NCI-H1436 treated with DMSO at 0.1 percent for 48 hours (cell line): ENCODE results near the gene C9orf152.

Source experiments
- DNase-seq: peaks from one replicate; lab custom pipeline; 2025; lab: John Stamatoyannopoulos, UW

C9orf152 gene

DNA sequence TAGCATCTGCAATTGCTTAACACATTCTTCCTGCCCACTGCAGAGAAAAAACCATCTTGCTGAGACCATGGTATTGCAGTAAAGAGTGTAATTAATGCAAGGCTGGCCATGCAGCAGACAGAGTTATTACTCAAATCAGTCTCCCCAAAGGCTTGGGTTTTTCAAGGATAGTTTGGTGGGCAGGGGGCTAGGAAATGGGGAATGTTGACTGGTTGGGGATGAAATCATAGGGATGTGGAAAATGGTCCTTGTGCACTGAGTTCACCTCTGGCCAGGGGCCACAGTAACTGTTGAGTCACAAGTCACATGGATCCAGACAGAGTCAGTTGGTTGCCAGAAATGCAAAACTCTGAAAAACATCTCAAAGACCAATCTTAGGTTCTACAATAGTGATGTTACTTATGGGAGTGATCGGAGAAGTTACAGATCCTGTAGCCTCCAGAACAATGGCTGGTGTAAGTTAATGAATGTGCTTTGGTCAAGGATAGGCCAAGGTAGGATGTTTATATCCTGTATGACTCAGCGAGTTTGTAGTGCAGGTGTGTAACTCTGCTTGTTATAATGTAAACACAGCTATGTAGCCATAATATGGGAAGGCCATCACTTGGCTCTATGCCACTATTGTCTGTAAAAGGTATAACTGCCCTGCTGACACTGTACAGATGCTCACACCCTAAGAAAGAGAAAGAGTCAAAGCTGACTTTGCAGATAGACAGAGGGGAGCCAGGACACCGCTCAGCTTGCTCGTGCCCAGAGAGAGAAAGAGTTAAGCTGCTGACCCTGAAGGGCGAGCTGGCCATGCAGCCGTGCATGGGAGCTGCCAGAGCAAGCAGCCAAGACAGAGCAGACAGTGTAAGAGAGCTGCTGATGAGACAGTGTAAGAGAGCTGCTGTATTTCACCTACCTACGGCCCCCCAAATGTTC lies 27.2 kb downstream of the C9orf152 start:
- DNase-seq: no peak

DNA sequence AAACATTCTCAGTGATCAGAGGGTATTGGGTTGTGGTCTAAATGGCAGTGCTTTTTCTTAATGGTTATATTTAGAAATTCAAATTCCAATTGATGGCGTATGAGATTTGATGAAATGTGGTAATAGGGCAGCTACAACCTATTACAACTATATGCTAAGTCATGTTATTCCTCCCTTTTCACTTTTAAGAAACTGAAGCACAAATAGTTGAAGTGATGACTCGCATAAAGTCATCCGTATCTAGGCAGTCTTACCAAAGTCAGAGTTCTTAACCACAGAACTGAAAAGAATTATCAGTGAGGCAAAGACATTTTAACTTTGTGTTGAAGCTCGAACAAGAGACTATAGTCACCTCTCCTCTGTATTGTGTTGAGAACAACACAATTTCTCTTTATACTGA lies 28.2 kb downstream of the C9orf152 start:
- no peak for DNase-seq

DNA sequence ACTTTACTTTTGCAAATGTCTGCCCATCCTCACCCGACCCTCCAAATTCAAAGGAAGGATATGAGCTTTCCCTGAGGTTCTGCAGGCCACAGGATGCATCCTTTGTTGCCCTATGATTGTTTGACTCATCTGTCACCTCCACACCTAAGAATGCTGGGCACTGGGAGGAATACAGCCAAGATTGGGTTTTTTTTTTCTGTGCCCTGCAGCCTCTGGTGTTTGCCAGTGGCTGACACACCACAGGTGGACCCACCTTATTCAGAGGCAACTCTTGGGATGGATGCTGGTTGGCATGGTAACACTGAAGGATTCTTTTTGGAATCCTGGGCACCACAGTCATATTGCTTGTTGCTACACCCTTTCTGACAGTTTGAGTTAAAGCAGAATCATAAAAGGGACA lies 29.7 kb downstream of the C9orf152 start:
- DNase-seq: no peak

GRCh38 chr9:110175275-110175968 lies 32.5 kb downstream of the C9orf152 start:
- no peak for DNase-seq

GRCh38 chr9:110173322-110173642 lies 34.7 kb downstream of the C9orf152 start:
- DNase-seq: no peak

GRCh38 chr9:110170357-110171257 lies 37.4 kb downstream of the C9orf152 start:
- no peak for DNase-seq

GRCh38 chr9:110168486-110168885 lies 39.5 kb downstream of the C9orf152 start:
- no peak for DNase-seq

- DNase-seq: no peak
Observed at GRCh38 chr9:110161940-110162339, 46.0 kb downstream of the C9orf152 start.

GRCh38 chr9:110160685-110161084 lies 47.3 kb downstream of the C9orf152 start:
- DNase-seq: no peak

GRCh38 chr9:110160123-110160522 lies 47.8 kb downstream of the C9orf152 start:
- no peak for DNase-seq

- no peak for DNase-seq
Observed at GRCh38 chr9:110157823-110158664, 49.9 kb downstream of the C9orf152 start.

GRCh38 chr9:110156902-110157301 lies 51.1 kb downstream of the C9orf152 start:
- DNase-seq: no peak

GRCh38 chr9:110156416-110156815 lies 51.5 kb downstream of the C9orf152 start:
- DNase-seq: no peak

DNA sequence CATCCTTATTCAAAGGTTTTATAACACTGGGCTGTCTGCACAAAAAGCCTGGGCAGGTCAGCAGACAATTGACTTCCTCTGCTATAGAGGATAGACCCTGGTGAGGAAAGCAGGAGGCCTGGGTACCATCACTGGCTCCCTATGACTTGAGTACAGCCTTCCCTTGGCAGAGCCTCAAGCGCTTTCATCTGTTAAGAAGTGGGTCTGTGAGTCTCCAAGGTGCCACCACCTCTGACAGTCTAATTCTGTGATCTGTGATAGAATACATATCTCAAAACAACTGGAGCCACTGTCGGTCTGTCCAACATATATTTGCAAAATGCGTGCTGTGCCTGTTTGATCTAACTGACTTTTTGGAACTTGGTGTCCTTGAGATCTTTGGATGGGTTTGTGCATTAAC lies 52.2 kb downstream of the C9orf152 start:
- DNase-seq: no peak

DNA sequence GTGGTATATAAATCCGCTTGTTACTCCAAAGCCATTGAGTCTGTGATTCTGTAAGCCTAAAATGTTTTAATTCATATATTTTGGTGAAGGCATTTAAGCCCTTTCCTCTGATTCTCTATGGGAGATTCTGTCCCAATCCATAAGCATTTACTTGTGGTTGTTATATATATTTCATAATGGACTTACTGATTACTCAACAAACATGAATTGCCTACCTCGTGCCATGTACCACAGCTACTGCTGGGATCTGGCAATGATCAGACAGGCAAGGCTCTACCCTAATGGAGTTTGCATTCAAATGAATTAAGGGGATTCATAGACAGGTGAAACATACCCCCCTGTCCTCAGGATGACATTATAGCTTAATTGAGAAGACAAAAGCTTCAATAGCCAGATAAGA lies 54.5 kb downstream of the C9orf152 start:
- no peak for DNase-seq

GRCh38 chr9:110152704-110153374 lies 55.1 kb downstream of the C9orf152 start:
- peak; percentile 7 for DNase-seq
